ENCODE results near the gene PLCB1. TPM values are rescaled to one million over a fixed set of nuclear protein-coding genes. Genes with fewer than 3 reads are reported as not detected.

Gene PLCB1
- polyA plus RNA-seq, 5 donors = 11.8 to 27.1 (median 19.5) TPM

- no peak for DNase-seq
Measured at GRCh38 chr20:8874437-8874836, 742.4 kb downstream of the PLCB1 start.

GRCh38 chr20:8875586-8875985 is 743.5 kb downstream of the PLCB1 start:
- no peak for DNase-seq

- no peak for DNase-seq
Measured at GRCh38 chr20:8876366-8876765, 744.3 kb downstream of the PLCB1 start.

DNA sequence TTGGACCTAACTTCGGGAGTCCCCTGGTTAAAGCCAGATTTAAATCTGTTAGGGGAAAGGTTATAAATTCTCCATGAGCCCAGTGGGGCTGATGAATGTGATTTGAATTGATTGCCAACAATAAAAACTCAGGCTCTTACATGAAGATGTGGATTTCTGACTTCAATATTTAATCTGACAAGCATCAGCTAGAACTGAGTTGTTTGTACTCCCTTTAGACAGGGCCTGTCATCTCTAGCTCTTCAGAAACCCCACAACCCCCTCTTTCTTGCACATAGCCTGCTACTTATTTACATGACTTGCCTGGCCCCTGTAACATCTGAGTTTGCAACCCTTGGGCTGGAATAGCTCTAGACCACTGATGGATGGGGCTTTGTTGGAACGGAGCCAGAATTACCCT is 745.2 kb downstream of the PLCB1 start:
- DNase-seq = no peak

- no peak for DNase-seq
Measured at GRCh38 chr20:8879669-8880068, 747.6 kb downstream of the PLCB1 start.

- DNase-seq = no peak
Measured at GRCh38 chr20:8880085-8880853, 748.2 kb downstream of the PLCB1 start.

GRCh38 chr20:8891039-8891438 is 759.0 kb downstream of the PLCB1 start:
- no peak for DNase-seq

- no peak for DNase-seq
Measured at GRCh38 chr20:8895472-8895871, 763.4 kb downstream of the PLCB1 start.

GRCh38 chr20:8898823-8899222 is 766.8 kb downstream of the PLCB1 start:
- no peak for DNase-seq

DNA sequence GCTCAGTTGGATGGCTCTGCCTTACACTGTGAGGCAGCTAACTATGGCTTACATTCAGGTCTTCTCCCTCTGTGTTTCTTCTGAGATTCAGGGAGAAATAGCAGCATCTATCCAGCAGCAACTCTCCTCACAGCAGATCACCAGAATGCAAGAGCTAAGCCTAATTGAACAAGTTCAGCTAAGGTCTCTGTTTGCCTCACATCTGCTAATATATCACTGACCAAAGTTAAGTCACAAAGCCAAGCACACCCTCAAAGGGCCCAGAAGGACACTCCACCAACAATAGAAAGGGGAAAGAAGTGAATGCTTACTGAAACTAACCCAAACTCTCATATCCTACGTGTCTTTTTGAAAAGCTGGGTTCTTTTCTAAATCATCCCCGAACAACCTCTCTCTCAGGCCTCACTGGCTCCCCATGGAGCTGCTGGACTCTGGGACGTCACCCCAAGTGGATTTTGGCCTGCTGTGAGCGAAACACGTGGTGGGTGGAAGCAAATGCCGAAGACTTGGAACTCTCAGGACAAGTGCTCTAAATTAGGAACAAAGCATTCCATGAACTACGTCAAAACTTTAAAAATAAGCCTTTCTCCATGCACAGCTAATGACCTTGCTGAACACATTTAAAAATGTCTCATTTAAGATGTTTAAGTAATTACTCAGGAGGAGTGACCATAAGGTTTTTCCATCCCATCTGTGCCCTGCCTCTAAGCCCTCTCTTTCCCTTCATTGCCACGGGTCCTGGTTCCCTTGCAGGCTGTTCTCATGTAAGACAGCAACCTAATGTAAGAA is 769.4 kb downstream of the PLCB1 start:
- DNase-seq = no peak

DNA sequence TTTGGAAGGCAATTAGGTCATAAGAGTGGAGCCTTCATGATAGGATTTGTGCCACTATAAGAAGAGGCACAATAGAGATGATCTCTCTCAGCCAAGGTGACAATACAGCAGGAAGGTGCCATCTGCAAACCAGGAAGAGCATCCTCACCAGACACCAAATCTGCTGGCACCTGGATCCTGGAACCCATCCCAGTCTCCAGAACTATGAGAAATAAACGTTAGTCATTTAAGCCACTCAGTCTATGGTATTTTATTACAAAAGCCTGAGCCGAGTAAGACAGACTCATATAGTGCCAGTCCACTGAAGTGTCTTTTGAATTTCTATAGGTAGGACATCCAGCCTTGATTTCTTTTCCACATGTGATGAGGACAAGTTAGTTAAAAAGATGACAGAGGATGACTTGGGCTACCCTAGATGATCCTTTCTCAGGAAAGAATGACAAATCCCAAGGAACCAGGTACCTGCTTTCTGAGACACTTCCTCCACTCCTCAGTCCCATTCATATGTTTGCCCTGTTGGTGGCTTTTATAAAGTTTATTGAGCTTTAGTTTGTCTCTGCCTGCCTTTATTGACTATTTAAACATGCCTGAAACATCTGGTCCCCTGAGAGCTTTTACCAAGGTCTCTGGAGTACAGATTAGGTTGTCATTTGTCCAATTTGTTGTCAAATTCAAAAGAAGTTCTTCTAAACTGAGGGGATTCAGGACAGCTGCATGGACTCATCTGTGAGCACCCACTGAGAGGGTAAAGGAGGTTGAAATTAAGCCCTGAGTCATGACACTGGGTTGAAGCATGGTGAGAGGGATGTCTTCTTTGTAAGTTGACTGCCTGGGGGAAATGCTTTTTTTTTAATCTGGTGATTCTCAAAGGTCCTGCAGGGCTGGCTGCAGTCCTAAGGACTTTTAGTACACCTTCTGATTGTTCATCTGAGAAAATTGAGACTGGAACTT is 771.9 kb downstream of the PLCB1 start:
- no peak for DNase-seq

GRCh38 chr20:8909596-8909995 is 777.5 kb downstream of the PLCB1 start:
- no peak for DNase-seq

DNA sequence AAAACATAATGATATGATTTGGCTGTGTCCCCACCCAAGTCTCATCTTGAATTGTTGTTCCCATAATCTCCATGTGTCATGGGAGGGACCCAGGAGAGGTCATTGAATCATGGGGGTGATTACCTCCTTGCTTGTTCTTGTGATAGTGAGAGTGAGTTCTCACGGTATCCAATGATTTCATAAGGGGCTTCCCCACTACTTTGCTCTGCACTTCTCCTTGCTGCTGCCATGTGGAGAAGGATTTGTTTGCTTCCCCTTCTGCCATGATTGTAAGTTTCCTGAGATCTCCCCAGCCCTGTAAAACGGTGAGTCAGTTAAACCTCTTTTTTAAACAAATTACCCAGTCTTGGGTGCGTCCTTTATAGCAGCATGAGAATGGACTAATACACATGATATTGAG is 780.0 kb downstream of the PLCB1 start:
- DNase-seq = no peak

GRCh38 chr20:8912731-8913130 is 780.7 kb downstream of the PLCB1 start:
- DNase-seq = no peak

DNA sequence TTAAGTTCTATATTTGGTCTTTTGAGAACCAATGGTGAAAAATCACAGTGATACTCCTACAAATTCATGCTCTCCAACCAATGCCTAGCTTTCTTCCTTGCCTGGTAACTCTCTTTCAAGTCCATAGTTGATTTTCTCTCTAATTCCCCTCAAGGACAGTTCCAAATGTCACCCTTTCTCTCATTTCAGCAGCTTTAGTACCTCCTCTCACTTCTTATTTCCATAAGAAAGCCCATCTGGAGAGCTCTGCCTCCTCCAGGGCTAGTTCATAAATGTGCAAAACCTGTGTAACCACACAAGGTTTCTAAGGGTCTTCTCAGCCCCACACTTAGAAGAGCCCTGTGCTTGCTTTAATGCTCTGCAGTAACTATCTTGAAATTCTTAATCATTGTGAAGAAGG is 781.4 kb downstream of the PLCB1 start:
- DNase-seq = no peak

GRCh38 chr20:8914421-8914820 is 782.4 kb downstream of the PLCB1 start:
- DNase-seq = no peak

GRCh38 chr20:8917084-8917483 is 785.0 kb downstream of the PLCB1 start:
- no peak for DNase-seq

DNA sequence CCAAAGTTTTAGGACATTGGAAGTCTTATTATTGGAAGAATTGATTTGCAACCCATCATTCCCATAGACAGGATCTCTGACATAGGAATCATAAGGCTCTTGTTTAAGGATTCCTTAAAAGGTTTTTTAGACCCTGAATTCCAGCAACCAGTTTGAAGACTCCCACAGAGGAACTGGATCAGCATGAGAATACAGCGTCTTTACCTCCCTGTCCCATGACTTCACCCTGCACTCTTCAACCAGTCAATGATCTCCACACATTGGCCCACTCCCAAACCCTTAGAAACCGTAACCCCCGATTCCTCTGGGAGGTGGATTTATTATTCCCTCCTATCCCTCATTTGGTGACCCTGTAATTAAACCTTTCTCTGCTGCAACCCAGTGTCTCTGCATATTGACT is 786.1 kb downstream of the PLCB1 start:
- DNase-seq = no peak

- DNase-seq = no peak
Measured at GRCh38 chr20:8924539-8924938, 792.5 kb downstream of the PLCB1 start.

- DNase-seq = no peak
Measured at GRCh38 chr20:8930726-8931125, 798.7 kb downstream of the PLCB1 start.

GRCh38 chr20:8932192-8933165 is 800.4 kb downstream of the PLCB1 start:
- DNase-seq = no peak

Measured in right lung (tissue), 5 donors.